PFSK-1 (cell line): Measurements from ENCODE around the gene NCOA1.

Experiments used
- POLR2AphosphoS5 ChIP-seq: IDR thresholded peaks from 2 replicates; pipeline ENCODE4 v1.6.1; 2012; ENCODE audit warnings: low read depth, mild to moderate bottlenecking, control low read depth, low read length, moderate library complexity
- REST ChIP-seq, 2 experiments: IDR thresholded peaks; 2 replicates each; pipeline versions ENCODE4 v1.6.1 to v1.8.0; 2011 to 2012; ENCODE audit warnings: low read depth in 2 of 2, low read length in 2 of 2, control low read depth in 1 of 2, inconsistent platforms in 1 of 2, mild to moderate bottlenecking in 1 of 2, moderate library complexity in 1 of 2; ENCODE audit not compliant: insufficient read depth in 1 of 2
- SIN3A ChIP-seq: IDR thresholded peaks from 2 replicates; pipeline ENCODE4 v1.6.1; 2012; ENCODE audit warnings: mild to moderate bottlenecking, low read length, moderate library complexity, borderline replicate concordance; ENCODE audit not compliant: insufficient read depth

- TF ChIP-seq POLR2AphosphoS5 (no peak), SIN3A (no peak), REST (IDR thresholded peaks at IDR 0.05; ENCODE audit: insufficient read depth in 1 of 2, low read depth in 2 of 2, low read length in 2 of 2) (no peak)
Observed at GRCh38 chr2:24451805-24452501, 39.1 kb upstream of the NCOA1 start.
